Measurements from ENCODE around the gene EYA4.

DNA sequence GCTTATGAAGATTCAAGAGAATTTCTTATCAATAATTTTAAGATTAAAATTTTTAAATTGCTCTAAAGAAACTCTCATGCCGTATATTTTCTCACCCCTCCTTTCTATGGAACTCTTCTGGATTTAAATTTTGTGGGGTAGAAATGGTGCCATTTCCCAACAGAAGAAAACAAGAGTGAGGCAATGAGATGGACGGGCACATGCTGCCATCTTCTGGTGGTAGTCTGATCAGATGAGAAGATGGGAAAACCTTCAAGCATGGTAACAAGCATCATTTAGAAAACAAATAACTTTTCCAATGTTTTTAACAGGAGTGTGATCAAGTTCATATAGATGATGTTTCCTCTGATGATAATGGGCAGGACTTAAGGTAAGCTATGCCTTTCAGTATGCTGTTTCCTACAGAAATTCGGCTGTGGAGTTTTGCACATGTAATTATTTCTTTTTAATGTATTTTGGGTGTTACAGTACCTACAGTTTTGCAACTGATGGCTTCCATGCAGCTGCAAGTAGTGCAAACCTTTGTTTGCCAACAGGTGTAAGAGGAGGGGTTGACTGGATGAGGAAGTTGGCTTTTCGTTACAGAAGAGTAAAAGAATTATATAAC is 271.4 kb downstream of the EYA4 start:
- TF ChIP-seq EP300 (IDR thresholded peaks at IDR 0.05): no peak
- TF ChIP-seq, protein P1, sequence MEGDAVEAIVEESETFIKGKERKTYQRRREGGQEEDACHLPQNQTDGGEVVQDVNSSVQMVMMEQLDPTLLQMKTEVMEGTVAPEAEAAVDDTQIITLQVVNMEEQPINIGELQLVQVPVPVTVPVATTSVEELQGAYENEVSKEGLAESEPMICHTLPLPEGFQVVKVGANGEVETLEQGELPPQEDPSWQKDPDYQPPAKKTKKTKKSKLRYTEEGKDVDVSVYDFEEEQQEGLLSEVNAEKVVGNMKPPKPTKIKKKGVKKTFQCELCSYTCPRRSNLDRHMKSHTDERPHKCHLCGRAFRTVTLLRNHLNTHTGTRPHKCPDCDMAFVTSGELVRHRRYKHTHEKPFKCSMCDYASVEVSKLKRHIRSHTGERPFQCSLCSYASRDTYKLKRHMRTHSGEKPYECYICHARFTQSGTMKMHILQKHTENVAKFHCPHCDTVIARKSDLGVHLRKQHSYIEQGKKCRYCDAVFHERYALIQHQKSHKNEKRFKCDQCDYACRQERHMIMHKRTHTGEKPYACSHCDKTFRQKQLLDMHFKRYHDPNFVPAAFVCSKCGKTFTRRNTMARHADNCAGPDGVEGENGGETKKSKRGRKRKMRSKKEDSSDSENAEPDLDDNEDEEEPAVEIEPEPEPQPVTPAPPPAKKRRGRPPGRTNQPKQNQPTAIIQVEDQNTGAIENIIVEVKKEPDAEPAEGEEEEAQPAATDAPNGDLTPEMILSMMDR (IDR thresholded peaks at IDR 0.05): peak; percentile 24 to 49
